ENCODE measurements around the gene DCLK1.

Gene DCLK1

DNA sequence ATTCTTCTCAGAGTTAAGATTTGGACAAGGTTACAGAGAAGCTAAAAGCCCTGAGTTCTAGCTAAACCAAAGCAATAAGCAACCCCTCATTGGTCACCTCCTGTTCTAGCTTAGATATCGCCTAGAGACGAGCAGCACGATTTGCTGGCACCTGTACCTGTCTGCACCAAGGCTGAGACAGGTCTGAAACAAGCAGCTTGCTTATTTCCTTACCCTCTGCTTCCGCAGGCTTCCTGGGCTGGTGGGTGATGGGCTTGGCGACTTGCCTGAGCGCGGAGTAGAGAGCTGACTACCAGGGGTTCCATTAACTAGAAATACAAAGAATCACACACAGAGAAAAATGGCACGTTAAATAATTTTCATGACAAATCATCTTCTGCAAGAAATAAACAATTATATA, 276.9 kb downstream of the DCLK1 start:
- DNase-seq, result no peak

DNA sequence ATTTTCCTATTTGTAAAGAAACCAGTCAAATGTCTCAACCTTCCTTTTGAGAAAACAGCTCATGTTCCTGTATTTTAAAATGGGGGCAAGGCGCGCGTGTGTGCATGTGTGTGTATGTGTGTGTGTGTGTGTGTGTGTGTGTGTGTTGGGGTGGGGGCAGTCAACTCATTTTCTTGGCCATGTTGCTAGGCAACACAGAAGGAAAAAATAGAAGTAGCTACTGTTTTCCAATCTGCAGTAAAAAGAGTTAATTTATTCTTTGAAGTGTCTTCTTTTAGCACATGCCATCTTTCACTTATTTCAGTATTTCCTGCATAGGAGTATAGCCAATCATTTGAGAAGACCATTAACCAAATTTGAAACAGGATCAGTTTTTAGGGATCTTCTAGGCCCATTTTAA, 279.3 kb downstream of the DCLK1 start:
- DNase-seq, result no peak

DNA sequence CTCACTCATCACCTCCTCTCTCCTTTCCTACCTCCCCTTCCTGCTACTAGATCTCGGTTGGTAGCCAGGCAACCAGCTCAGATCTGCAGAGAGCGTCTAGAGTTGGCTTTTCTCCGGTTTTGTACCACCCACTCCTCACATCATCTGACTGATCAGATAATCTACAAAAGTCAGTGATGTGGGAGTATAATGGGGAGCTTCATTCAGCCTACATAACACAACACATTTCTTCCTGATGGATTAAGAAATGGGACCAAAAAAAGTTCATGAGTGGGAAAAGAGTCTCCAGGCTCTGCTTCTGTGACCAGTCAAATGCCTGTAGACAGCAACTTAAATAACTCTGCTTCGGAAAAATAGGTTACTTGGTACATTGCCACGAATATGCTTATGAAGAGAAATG, 279.8 kb downstream of the DCLK1 start:
- DNase-seq, result no peak

DNA sequence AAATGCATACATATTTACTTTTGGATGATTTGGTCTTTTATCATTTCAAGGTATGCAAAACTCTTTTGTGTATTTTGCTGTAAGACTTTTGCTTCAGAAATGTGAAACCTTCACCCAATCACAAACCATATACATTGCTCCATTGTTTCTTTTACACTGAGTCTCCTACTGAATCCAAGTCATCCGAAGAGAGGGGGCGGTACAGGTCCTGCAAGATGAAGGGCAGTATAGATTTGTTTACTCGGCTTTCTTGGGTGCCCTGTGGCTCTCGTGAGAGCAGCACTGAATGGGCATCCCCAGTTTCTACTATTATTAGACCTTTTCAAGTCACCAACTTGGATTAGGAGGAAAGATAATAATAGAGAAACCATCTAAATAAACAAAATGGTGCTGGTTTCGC, 280.6 kb downstream of the DCLK1 start:
- DNase-seq, result no peak

DNA sequence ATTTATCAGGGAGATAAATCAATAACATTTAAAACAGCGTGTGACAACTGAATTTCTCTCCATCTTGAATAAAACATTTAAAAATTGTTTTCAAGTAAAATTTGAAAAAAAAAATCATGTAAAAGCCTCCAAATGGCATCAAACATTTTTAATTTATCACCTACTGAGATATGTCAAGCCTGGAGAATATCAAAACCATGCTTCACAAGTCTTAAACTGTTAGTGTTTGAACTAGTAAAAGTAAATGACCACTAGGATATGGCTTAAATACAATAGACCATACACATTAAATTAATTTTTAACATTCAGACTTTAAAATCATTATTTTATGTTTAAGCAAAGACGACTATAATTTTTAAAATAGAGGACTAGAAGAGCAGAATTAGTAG, 281.9 kb downstream of the DCLK1 start:
- DNase-seq, result no peak

DNA sequence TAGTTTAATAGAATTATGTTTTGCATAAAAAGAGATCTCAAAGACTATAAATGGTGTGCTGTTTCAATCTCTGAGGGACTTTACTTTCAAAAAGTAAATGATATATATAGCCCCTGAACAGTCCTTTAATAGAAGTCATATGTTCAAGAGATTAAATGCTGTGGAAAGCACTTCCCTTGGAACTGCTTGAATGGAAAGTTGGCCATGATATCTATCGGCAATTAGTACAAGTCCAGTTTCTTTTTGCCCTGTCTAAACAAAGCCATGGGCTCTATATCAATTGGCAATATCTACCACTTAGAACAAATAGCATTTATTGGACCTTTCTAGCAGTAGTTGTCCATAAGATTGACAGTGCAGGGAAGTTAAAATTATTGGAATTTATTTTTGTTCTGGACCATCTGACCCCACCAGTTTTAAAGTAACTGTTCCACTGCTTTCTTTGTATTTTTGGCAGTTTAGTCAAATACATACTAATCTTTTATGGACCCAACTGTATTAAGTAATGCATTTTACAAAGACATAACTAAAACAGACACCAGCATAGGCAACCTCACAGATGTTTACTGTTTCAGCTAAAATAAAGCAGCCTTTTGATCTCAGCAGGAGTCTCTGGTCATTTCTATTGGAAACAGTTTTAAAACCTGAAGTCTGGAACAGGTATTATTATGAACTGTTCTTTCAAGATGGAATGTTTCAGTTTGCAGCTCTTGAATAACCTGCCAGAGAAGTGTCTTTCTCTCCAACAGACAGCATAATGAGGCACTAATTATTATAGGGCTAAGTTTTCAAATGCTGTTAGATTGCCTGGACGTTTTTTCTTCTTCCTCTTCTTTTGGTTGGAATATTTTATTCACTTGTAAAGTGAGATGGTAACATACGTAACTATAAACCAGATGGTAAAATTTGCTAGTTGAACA, 282.6 kb downstream of the DCLK1 start:
- DNase-seq, result no peak

DNA sequence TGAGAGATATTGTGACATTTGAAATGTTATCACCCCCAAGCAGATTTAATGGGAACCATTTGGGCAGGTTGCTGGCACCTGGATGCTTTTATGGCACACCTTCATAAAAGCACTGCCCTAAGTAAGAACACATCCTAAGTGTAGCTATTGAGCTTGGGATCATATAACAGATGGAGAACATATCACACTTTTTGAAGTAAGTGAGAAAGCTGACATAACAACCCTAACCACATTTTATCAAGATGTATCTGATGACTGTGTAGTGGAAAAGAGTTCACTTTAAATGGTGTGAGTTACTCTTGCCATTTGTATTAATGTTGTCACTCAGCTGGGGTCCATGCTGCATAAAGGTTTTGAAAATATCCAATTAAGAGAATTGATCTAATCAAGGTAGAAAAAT, 287.9 kb downstream of the DCLK1 start:
- DNase-seq, result no peak

DNA sequence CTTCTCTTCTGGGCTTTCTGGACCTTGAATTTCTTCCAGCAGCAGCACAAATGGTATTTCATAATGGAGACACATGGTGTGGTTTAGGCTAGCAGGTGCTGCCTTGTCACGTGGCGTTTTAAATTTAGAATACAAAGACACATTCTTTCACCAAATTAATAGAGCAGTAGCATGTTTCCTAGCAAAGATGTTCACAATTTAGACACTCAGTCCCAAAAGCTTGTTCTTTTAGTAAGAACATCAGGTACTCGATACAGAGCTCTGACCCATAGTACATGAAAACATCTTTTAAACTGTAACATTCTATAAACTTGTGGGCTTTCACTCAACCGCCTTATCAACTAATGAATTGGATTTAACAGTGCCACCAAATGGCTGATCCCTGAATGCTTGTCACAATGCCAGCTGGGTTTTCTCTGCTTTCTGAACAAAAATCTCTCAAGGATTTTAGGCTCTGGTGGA, 290.1 kb downstream of the DCLK1 start:
- DNase-seq, result no peak

DNA sequence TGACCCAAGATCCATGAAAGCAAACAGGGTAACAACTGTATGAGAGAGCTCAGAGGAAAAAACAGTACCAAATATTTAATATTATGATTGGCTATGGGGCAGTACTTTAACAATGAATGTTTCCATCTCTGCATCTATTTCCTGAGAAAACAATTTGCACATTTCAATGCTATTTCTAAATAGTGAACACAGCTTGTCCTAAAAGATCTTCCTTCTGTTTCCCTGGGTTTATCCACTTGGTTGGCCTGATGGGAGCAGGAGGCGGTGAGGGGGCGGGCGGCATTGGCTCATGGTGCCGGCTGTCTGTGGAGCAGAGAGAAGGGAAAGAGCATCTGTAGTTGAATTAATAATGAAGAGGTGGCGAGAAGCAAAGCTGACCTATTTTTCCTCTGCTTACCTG, 291.4 kb downstream of the DCLK1 start:
- DNase-seq, result no peak

DNA sequence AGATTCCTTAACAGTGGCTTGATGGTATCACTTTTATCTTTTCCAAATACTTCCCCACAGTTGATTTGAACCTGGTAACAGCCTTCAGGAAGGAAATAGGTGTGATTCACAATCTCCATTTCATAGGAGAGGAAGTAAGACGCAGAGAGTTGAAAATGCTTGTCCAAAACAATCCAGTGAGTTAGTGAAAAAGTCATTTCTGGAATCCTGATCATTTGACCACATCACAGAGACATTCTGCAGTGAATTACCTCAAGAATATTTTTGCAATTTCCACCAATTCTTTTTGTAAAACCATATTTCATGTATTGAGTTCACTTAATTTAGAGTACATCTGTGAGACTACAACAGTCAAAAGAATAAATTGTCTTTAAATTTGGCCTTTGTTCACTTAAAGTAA, 292.8 kb downstream of the DCLK1 start:
- DNase-seq, result no peak

DNA sequence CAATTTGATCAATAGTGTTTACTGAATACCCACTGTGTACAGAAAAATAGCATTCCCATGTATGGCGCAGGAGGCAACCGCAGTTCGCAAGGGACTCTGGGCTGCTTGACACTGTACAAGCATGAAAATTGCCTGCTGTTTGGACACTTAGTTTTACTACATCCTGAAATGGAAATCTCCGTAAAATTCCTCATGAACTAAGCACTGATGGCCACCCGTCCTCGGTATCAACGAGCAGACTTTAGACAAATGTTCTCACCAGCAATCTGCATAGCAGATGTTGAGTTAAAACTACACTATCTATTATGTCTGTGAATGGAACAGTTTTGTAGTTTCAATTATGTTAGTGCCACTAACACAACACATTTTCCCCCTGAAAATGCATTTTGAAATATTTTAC, 294.7 kb downstream of the DCLK1 start:
- DNase-seq, result no peak

DNA sequence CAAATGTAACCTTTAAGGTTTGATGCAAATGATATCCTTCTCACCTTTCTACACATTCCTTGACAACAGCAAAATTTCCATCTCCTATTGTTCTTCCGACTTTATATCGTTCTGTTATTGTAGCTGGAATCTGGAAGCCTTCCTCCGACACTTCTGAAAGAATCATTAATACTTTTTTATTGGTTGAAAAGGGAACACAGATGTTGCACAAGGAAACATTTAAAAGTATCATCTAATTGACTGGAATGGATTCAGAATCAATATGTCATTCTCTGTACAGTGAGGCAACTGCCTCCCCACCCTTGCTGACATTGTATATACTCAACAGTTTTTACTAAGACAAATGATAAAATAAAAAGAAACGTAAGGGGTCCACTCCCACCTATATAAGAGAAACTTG, 295.2 kb downstream of the DCLK1 start:
- no peak for DNase-seq

DNA sequence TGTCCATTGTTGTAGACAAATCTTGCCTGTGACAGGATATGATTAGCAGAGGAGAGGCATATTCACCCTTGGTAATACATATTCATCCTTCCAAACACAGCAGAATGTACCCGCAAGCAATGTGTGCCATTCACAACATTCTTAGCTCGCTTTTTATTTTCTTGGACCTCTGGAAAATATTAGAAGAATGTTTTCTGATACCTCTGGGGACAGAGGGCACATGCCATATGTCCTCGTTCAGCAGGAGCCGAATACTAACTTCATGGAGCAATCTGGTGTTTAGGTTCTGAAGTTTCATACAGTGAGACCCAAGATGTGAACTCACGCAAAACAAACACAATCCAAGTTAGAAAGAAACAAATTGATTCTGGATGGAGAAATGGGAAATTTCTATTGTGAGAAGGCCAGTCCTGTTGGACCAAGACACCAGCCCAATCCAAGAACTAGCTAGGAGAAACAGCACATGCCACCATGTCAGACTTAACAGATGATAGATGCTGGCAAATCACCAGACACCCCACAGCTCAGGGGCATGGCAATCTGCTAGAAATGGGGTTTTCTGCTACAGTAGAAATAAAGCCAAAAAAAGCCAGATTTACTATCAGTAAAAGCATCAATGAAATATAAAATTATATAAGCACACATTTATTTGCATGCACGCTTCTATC, 297.4 kb downstream of the DCLK1 start:
- DNase-seq, result no peak

DNA sequence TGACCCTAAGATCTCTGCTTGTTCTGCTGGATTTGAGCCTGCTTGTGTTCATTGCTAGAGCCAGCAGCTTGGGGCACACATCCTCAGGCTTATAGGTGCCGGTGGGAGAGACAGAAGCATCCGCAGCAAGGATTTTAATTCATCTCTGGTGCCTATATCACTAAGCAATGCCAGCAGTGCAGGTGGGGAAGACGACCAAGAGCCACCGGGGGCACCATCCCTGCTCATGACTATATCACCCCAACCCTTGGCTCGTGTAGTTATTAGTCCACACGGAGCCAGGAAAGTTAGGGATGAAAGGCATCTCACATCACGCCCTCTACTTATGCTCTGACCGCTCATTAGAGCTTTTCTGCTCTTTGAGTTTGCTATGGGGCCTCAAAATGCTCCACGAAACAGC, 298.2 kb downstream of the DCLK1 start:
- no peak for DNase-seq

DNA sequence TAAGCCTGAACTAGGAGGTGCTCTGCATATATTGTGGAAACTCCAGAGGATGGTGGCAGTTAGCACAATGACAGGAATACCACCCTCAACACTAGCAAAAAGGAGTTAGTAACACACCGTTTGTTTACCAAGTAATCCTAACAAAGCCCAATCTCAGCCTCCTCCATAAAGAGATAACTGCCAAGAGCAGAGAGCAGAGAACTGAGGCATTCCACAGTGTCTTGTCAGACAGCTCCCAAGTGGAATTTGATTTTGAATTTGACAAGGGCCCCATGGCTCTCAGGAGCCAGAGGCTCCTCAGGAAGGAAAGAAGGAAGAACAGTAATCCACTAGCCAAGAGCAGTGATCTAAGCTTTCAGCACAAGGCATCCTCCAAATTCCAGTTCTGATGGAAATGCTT, 298.6 kb downstream of the DCLK1 start:
- no peak for DNase-seq

DNA sequence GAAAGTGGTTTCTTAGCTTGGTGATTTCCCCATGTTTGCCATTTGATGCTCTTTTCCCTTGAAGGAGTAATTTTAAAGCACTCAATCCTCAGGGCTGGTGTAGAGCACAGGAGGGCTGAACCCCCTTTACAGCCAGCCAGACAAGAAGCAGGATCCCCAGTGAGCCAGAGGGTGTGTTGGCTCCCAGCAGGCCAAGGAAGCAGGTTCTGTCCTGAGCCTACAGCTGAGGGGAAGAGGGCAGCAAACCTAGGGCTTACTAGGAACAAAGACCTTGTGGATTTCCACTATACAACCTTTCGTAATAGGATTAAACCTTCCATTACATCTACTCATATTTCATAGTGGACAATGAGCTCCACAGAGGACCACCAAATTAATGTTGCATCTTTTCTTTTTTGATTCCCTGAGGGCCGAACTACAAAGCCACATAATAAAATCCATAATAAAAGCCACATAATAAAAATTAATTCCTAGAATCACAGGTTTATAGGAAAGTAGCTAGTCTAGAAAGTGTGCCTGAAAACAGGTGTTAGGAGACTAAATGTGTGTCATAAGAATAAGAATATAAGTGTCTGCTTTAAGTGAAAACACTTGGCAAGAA, 300.2 kb downstream of the DCLK1 start:
- DNase-seq, result no peak

DNA sequence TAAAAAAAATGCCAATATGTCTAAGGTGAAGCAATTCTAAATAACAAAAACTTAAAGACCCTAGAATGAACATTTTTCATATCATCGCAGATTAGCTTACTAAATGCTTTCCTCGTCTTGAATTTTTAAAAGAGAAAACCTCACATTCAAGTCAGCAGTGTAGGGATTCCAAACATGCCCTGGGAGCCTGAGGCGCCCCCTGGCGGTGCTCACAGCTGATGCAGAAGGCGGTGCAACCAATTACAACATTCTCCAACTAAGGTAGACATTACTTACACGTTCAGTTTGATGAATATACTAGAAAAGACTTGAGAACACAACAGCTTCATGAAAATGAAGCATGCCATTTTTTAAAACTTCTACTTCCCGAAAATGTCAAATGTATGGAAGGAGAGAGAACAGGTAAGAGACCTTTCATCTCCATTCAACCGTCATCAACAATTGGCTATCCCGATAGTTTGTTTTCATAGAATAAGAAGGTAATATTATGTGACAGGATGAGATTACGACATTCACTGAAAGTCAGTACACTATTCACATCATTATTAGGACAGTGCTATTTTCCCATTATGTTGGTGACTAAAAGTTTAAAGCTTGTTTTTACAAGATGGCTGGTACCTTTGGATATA, 304.4 kb downstream of the DCLK1 start:
- no peak for DNase-seq

DNA sequence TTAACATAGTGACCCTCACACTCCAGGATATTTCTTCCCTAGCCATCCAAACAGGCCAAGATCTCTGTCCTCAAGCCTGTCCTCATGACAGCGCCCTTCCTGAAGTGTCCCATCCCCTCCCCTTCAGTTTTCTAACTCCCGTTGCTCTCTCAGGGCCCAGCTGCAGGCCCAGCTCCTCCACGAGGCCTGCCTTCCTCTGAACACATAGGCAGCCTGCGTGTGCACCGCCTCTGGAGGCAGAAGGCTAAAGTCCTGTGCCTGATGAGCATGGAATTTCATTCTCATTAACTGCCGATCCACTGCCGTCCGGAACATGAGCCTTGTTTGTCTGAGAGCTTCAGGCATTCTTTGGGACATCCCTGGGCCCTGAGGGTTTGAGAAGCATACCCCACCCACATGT, 306.4 kb downstream of the DCLK1 start:
- DNase-seq, result no peak

DNA sequence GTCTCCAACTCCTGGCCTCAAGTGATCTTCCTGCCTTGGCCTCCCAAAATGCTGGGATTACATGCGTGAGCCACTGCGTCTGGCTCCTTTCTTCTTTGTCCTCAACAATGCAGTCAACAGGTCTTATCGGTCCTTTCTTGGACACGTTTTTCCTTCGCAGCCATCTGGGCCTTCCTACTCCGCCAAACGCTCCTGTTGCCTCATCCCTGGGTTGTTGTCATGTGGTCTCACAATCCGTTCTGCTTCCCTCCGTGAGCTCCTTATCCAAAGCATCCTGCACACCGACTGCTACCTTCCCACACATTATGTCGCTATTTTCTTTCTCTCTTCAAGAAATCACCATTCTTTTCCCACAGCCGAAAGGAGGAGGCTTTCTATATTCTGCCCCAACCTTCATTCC, 306.8 kb downstream of the DCLK1 start:
- DNase-seq, result no peak

DNA sequence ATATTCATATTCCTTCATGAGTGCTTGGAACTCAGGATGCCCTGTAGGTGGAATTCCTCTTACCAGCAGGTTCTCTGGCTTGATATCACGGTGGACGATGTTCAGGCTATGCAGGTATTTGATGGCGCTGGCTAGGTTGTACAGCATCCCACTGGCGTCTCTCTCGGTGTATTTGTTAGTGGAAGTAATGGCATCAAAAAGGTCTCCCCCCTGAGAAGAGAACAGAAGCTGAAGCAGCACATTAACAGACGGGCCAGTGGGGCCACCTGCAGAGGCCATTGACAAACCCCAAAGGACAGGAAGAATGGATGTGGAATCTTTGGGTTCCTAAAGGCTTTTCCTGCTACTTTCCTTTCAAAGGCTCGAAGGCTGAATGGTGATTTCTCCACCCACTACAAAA, 308.5 kb downstream of the DCLK1 start:
- no peak for DNase-seq

DNA sequence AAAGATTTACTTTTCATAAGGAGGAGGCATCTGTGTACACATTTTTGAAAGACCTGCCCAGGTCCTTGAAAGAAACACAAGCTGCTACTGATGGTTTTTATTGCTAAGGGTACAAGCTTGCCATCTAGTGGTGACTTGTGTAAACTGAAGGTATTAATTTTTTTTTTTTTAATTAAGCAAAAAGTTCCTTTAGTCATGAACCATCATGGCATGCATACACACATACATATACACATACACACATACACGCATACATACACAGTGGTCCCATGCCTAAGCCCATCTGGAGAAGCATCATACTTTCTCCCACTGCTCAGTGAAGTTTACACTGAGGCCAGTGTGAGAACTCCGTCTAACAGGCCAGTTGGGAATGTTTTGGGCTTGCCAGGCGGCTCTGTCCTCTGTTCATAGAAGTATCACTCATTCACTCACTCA, 312.5 kb downstream of the DCLK1 start:
- DNase-seq, result no peak

DNA sequence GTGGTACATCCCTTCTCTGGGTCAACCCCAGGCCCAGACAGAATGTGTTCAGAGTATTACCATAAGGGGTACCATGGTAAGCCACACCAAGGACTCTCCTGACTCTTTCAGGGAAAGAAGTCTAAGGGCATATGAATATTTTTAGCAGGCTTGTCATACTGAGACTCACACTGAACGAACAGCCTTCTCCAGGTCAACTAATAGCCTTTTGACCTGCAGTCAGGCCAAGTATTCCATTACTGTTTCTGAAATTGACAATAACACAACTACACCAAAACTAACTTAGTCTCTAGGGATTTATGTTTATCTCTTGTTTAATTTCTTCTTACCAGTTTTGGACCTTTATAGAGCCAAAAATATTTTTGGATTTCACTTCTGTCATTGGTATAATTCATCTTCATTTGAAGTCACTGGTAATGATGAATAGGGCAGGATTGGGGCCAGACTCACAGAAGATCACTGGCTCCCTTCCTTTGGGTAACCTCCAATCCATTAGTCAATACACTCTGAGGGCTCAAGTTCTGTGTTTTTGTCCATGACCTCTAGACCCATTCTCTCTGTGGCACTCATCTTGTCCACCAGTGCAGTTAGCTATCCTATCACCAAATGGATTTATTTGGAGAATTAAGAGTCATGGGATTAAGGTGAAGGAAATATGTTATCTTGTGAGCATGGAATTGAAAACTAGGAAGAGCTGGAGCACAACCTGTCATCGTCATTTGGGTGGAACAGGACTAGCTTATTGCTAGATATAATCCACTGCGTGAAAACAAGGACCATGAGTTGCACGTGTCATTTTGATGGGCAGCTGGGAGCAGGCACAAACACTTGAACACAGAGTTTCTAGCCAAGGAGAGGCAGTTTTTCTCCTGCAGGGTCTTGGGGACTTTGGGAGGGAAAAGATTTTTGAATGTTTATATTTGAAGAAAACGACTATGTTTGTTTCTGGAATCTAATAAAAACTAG, 313.3 kb downstream of the DCLK1 start:
- DNase-seq, result no peak
